ENCODE data around the gene NMNAT2. TPM values are rescaled to one million over a fixed set of nuclear protein-coding genes. Genes with fewer than 3 reads are reported as not detected.

The NMNAT2 gene
- total RNA-seq, 1 donor from 2014 or later: 1.7 TPM

- Histone ChIP-seq H3K4me3 (no peak overlapping the region), H3K27me3 (no peaks in the 10 kb centered on the region), H3K36me3 (no peaks in the 10 kb centered on the region), H3K4me1 (peaks cover 13% of the 10 kb centered on the region), H3K27ac (no peak overlapping the region), H3K9me3 (no peaks in the 10 kb centered on the region)
- DNase-seq (ENCODE audit: extremely low spot score in 2 of 2): no peak
- intact Hi-C loops (cut with DNase I): no loop called here
- TF ChIP-seq POLR2AphosphoS5 (IDR thresholded peaks at IDR 0.05; ENCODE audit: insufficient read depth in 1 of 2, low read depth in 1 of 2) (no peak), POLR2A (IDR thresholded peaks at IDR 0.05) (no peak), CTCF (IDR thresholded peaks at IDR 0.05) (no peak)
Observed at GRCh38 chr1:183300395-183300794, 117.8 kb downstream of the NMNAT2 start.

- H3K27ac ChIP-seq: no peak overlapping the region
- intact Hi-C loops (cut with DNase I): no loop called here
Observed at GRCh38 chr1:183296782-183297181, 121.4 kb downstream of the NMNAT2 start.

GRCh38 chr1:183295521-183295920 is 122.7 kb downstream of the NMNAT2 start:
- no peaks in the 10 kb centered on the region for H3K9me3 ChIP-seq
- H3K4me1 ChIP-seq: peaks cover 12% of the 10 kb centered on the region
- no peak overlapping the region for H3K27ac ChIP-seq
- intact Hi-C loops (cut with DNase I): no loop called here
- H3K4me3 ChIP-seq: no peak overlapping the region
- H3K27me3 ChIP-seq: no peaks in the 10 kb centered on the region
- no peaks in the 10 kb centered on the region for H3K36me3 ChIP-seq
- TF ChIP-seq CTCF (IDR thresholded peaks at IDR 0.05): no peak
- no peak for TF ChIP-seq POLR2AphosphoS5 (IDR thresholded peaks at IDR 0.05; ENCODE audit: insufficient read depth in 1 of 2, low read depth in 1 of 2)
- no peak for TF ChIP-seq POLR2A (IDR thresholded peaks at IDR 0.05)
- no peak for DNase-seq (ENCODE audit: extremely low spot score in 2 of 2)

More at GRCh38 chr1:183296782-183297181, 121.4 kb downstream of the NMNAT2 start:
- Histone ChIP-seq H3K27me3 (no peaks in the 10 kb centered on the region), H3K4me1 (peaks cover 5% of the 10 kb centered on the region), H3K9me3 (no peaks in the 10 kb centered on the region), H3K36me3 (no peaks in the 10 kb centered on the region), H3K4me3 (no peak overlapping the region)
- no peak for DNase-seq (ENCODE audit: extremely low spot score in 2 of 2)
- TF ChIP-seq CTCF (IDR thresholded peaks at IDR 0.05) (no peak), POLR2A (IDR thresholded peaks at IDR 0.05) (no peak), POLR2AphosphoS5 (IDR thresholded peaks at IDR 0.05; ENCODE audit: insufficient read depth in 1 of 2, low read depth in 1 of 2) (no peak)

GRCh38 chr1:183293876-183294275 is 124.3 kb downstream of the NMNAT2 start:
- no peaks in the 10 kb centered on the region for H3K9me3 ChIP-seq
- no peak for DNase-seq (ENCODE audit: extremely low spot score in 2 of 2)
- no peaks in the 10 kb centered on the region for H3K27me3 ChIP-seq
- no peak overlapping the region for H3K4me3 ChIP-seq
- H3K4me1 ChIP-seq: peaks cover 12% of the 10 kb centered on the region
- TF ChIP-seq CTCF (IDR thresholded peaks at IDR 0.05): no peak
- TF ChIP-seq POLR2AphosphoS5 (IDR thresholded peaks at IDR 0.05; ENCODE audit: insufficient read depth in 1 of 2, low read depth in 1 of 2): no peak
- no peak for TF ChIP-seq POLR2A (IDR thresholded peaks at IDR 0.05)
- intact Hi-C loops (cut with DNase I): no loop called here
- H3K36me3 ChIP-seq: no peaks in the 10 kb centered on the region
- H3K27ac ChIP-seq: no peak overlapping the region

GRCh38 chr1:183293241-183293640 is 124.9 kb downstream of the NMNAT2 start:
- no peak overlapping the region for H3K27ac ChIP-seq
- TF ChIP-seq POLR2A (IDR thresholded peaks at IDR 0.05) (no peak), POLR2AphosphoS5 (IDR thresholded peaks at IDR 0.05; ENCODE audit: insufficient read depth in 1 of 2, low read depth in 1 of 2) (no peak), CTCF (IDR thresholded peaks at IDR 0.05) (no peak)

More at GRCh38 chr1:183293241-183293640, 124.9 kb downstream of the NMNAT2 start:
- intact Hi-C loops (cut with DNase I): no loop called here
- Histone ChIP-seq H3K4me1 (peaks cover 12% of the 10 kb centered on the region), H3K27me3 (no peaks in the 10 kb centered on the region), H3K9me3 (no peaks in the 10 kb centered on the region), H3K4me3 (no peak overlapping the region), H3K36me3 (no peaks in the 10 kb centered on the region)
- no peak for DNase-seq (ENCODE audit: extremely low spot score in 2 of 2)
